Activated naive CD4-positive, alpha-beta T cell treated with anti-CD3 and anti-CD28 coated beads, Interleukin-2, amount 10 ng/mL, durations not matched to agents 7 days and 5 days (primary cell): ENCODE results near the gene FAM227B.
"Not testable (repeated sequence)": the region's sequence is repeated elsewhere in the genome, so short reads cannot be mapped to it uniquely, and the experiment has no call there.

Experiments
- CTCF ChIA-PET: fragments of 350-600 bp; sonication (Branson Sonifier 250); formaldehyde crosslinking; loops from one replicate; lab custom pipeline; 2021; ENCODE audit warnings: antibody characterized with exemption; lab: Charles Lee
- DNase-seq: peaks from one replicate; pipeline ENCODE4 v3.0.0-alpha.2; 2020
- H3K27ac Mint-ChIP-seq: one replicate; pipeline ENCODE4 v1.8.0; 2021; ENCODE audit warnings: mild to moderate bottlenecking, moderate library complexity, mixed read lengths
- H3K27me3 Mint-ChIP-seq: one replicate; pipeline ENCODE4 v1.8.0; 2021; ENCODE audit warnings: mild to moderate bottlenecking, mixed read lengths
- H3K36me3 Mint-ChIP-seq: one replicate; pipeline ENCODE4 v1.8.0; 2021; ENCODE audit warnings: mixed read lengths
- H3K4me1 Mint-ChIP-seq: one replicate; pipeline ENCODE4 v1.8.0; 2021; ENCODE audit warnings: mixed read lengths
- H3K4me3 Mint-ChIP-seq: one replicate; pipeline ENCODE4 v1.8.0; 2021; ENCODE audit warnings: mild to moderate bottlenecking, moderate library complexity, mixed read lengths
- H3K9me3 Mint-ChIP-seq: one replicate; pipeline ENCODE4 v1.8.0; 2021; ENCODE audit warnings: mixed read lengths

FAM227B gene

DNA sequence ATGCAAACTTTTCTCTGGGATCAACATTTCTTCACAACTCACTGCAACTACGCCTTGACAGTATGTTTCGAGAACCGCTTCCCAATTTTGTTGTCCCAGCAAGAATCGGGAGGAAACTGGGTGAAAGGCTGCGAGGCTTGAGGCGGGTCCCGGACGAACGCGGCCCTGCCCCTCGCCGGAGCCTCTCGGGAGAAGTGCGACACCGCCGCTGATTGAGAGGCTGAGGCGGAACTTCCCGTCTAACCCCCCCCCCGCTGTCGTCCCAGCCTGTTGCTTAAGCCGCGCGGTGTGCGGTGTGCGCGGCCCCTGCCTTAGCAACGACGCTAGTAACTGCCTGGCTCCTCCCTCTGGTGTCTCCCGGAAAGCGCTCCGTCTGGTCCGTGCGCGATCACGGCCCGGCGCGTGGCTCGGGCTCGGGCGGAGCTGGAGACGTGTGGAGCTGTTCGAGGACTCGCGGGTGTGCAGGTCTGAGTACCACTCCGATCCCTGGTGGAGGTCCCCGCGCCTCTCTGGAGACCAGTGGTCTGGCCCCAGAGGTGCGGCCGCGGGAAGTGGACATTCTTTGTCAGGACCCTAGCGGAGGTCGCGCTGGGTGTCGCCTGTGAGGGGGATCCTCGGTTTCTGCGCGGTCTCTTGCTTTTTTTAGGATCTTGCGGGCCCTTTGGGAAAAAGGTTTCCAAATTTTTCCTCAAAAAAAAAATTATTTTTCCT, at the start of gene FAM227B, which contains the start of gene DTWD1:
FAM227B (minus strand) TSS at position 161 of the 711 bp plus-strand sequence. CDS start 5,647 bp downstream, outside the sequence.
DTWD1 (plus strand) TSS at position 391 of the 711 bp plus-strand sequence. CDS start 4,120 bp downstream, outside the sequence.
- DNase-seq: peak; percentile 96
- Mint-ChIP-seq H3K9me3 (peaks cover 7% of the 10 kb centered on the region), H3K36me3 (peaks cover 18% of the 10 kb centered on the region), H3K27ac (peak within 1 kb of the TSS; percentile 93), H3K4me3 (peak within 1 kb of the TSS; percentile 97), H3K27me3 (no peaks in the 10 kb centered on the region), H3K4me1 (peaks cover 45% of the 10 kb centered on the region)
- CTCF ChIA-PET: no interaction called here

DNA sequence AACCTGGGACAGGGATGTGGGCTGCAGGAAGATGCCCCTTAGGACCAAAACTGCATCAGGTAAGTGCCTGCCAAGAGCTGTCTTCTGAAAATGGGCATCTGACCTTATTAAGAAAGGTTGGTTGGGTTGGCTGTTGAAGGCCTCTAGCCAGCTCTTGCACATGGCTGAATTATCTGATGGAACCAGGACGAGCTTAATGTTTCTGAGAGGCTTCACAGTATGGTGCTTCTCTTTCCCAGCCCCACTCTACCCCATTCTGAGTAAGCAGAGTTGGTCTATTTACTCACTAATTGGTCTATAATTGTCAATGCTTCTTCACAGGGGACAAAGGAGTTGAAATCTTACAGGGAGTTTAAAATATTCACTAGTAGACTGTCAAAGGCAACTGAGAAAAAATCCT, 48.7 kb upstream of the FAM227B start:
- DNase-seq: no peak
- no peaks in the 10 kb centered on the region for H3K27me3 Mint-ChIP-seq
- no peak overlapping the region for H3K4me3 Mint-ChIP-seq
- H3K4me1 Mint-ChIP-seq: no peaks in the 10 kb centered on the region
- H3K27ac Mint-ChIP-seq: no peak overlapping the region
- no peaks in the 10 kb centered on the region for H3K9me3 Mint-ChIP-seq
- no peaks in the 10 kb centered on the region for H3K36me3 Mint-ChIP-seq
- CTCF ChIA-PET: no interaction called here

- H3K27ac Mint-ChIP-seq, H3K36me3 Mint-ChIP-seq, H3K9me3 Mint-ChIP-seq, H3K27me3 Mint-ChIP-seq, DNase-seq, H3K4me1 Mint-ChIP-seq, CTCF ChIA-PET, H3K4me3 Mint-ChIP-seq: not testable (repeated sequence)
These were observed 45.9 kb upstream of the FAM227B start for GRCh38 chr15:49666486-49666885.

GRCh38 chr15:49664716-49665115, 44.1 kb upstream of the FAM227B start:
- Mint-ChIP-seq H3K27ac (no peak overlapping the region), H3K4me3 (no peak overlapping the region), H3K27me3 (no peaks in the 10 kb centered on the region), H3K4me1 (no peaks in the 10 kb centered on the region), H3K9me3 (no peaks in the 10 kb centered on the region), H3K36me3 (no peaks in the 10 kb centered on the region)
- CTCF ChIA-PET: no interaction called here
- DNase-seq: no peak

DNA sequence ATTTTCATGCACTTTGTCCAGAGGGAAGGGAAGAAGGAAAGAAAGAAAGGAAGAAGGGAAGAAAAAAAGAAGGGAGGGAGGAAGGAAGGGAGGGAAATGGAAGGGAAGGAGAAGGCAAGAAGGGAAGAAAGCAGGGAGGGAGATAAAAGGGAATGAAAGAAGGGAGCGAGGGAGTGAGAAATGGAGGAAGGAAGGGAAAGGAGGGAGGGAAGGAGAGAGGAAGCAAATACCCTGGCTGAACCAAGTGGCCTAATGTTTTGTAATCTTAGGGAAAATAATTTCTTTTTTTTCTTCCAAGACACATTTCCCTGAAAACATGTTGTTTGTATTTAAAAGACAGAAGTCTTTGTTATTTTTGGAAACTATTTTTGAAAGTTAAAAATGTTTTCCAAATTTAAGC, 36.1 kb upstream of the FAM227B start:
- Mint-ChIP-seq H3K4me1 (no peaks in the 10 kb centered on the region), H3K9me3 (peaks cover 7% of the 10 kb centered on the region), H3K36me3 (peaks cover 1% of the 10 kb centered on the region), H3K27ac (no peak overlapping the region), H3K27me3 (peaks cover 4% of the 10 kb centered on the region), H3K4me3 (no peak overlapping the region)
- CTCF ChIA-PET: no interaction called here
- no peak for DNase-seq

DNA sequence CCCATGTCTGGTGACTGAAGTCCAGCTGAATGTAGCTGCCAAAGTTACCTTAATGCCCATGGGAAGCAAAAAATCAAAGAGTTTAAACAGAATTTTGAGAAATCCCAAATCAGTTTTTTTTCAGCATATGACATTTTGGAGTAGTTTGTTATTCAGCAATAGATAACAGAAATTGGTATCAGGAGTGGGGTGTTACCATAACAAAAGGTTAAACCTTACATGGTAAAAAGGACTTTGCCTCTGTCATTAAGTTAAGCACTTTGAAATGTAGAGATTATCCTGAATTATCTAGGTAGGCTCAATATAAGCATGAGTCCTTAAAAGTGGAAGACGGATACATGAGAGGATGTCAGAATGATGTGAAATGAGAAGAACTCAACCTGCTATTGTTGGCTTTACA, 32.3 kb upstream of the FAM227B start:
- Mint-ChIP-seq H3K27ac (no peak overlapping the region), H3K27me3 (peaks cover 4% of the 10 kb centered on the region), H3K4me1 (no peaks in the 10 kb centered on the region), H3K36me3 (peaks cover 1% of the 10 kb centered on the region), H3K4me3 (no peak overlapping the region), H3K9me3 (peaks cover 9% of the 10 kb centered on the region)
- CTCF ChIA-PET: no interaction called here
- DNase-seq: no peak

GRCh38 chr15:49650676-49651075, 30.1 kb upstream of the FAM227B start:
- CTCF ChIA-PET: no interaction called here
- Mint-ChIP-seq H3K27me3 (no peaks in the 10 kb centered on the region), H3K27ac (no peak overlapping the region), H3K4me1 (no peaks in the 10 kb centered on the region), H3K4me3 (no peak overlapping the region), H3K36me3 (peaks cover 4% of the 10 kb centered on the region), H3K9me3 (peaks cover 9% of the 10 kb centered on the region)
- no peak for DNase-seq

- Mint-ChIP-seq H3K4me1 (no peaks in the 10 kb centered on the region), H3K4me3 (no peak overlapping the region), H3K27me3 (no peaks in the 10 kb centered on the region), H3K36me3 (peaks cover 4% of the 10 kb centered on the region), H3K9me3 (peaks cover 9% of the 10 kb centered on the region), H3K27ac (no peak overlapping the region)
- no peak for DNase-seq
- CTCF ChIA-PET: no interaction called here
These were observed 29.4 kb upstream of the FAM227B start for GRCh38 chr15:49649987-49650386.

DNA sequence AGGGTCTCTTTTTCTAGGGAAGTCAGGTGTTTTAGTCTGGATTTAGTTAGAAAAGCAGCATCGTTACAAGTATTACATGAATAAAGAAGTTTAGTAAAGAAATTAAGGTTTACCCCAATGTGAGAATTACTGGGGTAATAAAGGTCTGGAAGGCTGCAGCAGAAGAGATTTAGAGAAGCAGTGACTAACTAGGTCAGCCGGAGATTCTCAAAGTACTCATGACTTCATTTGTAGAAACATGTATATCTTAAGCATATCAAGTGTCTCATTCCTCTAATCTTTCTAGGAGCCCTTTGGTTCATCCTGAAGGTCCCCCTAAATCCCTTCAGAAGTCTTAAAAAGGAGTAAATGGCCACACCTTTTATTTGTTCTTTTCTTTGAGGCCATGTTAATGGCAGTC, 26.3 kb upstream of the FAM227B start:
- no peak overlapping the region for H3K4me3 Mint-ChIP-seq
- H3K27ac Mint-ChIP-seq: no peak overlapping the region
- CTCF ChIA-PET: no interaction called here
- H3K27me3 Mint-ChIP-seq: no peaks in the 10 kb centered on the region
- H3K9me3 Mint-ChIP-seq: peaks cover 2% of the 10 kb centered on the region
- H3K4me1 Mint-ChIP-seq: no peaks in the 10 kb centered on the region
- peaks cover 13% of the 10 kb centered on the region for H3K36me3 Mint-ChIP-seq
- no peak for DNase-seq

- Mint-ChIP-seq H3K27ac (no peak overlapping the region), H3K4me1 (no peaks in the 10 kb centered on the region), H3K9me3 (no peaks in the 10 kb centered on the region), H3K27me3 (no peaks in the 10 kb centered on the region), H3K4me3 (no peak overlapping the region), H3K36me3 (peaks cover 16% of the 10 kb centered on the region)
- no peak for DNase-seq
- CTCF ChIA-PET: no interaction called here
These were observed 25.3 kb upstream of the FAM227B start for GRCh38 chr15:49645941-49646340.

DNA sequence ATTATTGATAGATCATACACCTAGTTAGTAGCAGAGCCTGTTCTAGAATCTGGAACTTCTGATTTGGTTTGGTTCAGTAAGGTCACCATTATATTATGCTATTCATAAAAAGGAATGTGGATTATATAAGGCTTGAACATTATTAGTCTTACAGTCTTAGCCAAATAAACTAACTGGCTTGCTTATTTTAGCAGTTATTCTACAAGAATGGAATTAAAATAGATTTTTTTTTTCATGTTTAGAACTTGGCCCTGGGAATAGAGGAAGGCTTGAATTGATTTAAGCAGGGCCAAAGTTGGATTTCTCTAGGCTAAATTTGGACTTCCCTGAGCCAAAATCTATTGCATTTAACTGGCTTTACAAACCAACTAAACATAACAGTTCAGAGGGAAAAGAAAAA, 24.7 kb upstream of the FAM227B start:
- CTCF ChIA-PET: no interaction called here

DNA sequence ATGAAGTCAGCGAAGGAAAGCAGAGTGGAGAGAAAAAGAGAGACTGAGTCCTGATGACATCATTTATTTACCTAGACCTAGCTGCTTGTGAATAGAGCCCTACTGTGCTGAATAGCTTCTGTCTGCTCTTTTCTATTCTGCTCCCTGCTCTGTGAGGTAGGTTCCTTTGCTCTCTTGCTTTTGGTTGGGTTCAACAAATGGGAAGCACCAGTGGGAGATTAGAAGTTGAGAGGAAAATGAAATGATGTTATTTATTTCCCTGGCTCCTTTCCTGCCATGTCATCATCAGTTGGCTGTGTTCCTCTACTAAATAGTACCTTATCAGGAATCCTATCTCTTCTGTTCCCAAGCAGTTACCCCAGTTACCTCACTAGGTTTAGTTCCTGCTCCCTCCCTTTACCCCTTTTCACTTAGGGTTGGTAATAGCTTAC, 23.8 kb upstream of the FAM227B start:
- H3K9me3 Mint-ChIP-seq: no peaks in the 10 kb centered on the region
- H3K27me3 Mint-ChIP-seq: no peaks in the 10 kb centered on the region
- peaks cover 16% of the 10 kb centered on the region for H3K36me3 Mint-ChIP-seq
- CTCF ChIA-PET: no interaction called here
- H3K4me1 Mint-ChIP-seq: no peaks in the 10 kb centered on the region
- H3K4me3 Mint-ChIP-seq: no peak overlapping the region
- no peak for DNase-seq
- H3K27ac Mint-ChIP-seq: no peak overlapping the region

More for the DNA sequence above, 24.7 kb upstream of the FAM227B start:
- Mint-ChIP-seq H3K4me1 (no peaks in the 10 kb centered on the region), H3K36me3 (peaks cover 16% of the 10 kb centered on the region), H3K4me3 (no peak overlapping the region), H3K27ac (no peak overlapping the region), H3K9me3 (no peaks in the 10 kb centered on the region), H3K27me3 (no peaks in the 10 kb centered on the region)
- no peak for DNase-seq

DNA sequence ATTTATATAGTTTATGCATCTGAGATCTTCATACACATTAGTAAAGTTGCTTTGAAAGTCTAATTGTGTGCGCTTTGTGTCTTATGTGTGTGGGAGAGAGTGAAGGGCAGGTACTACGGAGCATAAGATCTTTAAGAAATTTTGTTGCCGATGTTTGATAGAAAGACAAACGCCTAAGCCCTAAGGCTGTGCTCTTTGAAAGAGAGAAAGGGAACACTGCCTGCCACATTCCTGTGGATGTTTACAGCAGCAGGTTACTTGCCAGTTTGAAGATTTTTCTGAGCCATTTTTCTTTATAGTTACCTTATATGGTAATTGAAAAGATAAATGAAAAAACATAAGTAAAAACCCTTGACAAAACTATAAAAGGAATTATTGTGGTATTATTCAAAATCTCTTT, 17.2 kb upstream of the FAM227B start:
- DNase-seq: no peak
- H3K36me3 Mint-ChIP-seq: peaks cover 19% of the 10 kb centered on the region
- H3K27me3 Mint-ChIP-seq: no peaks in the 10 kb centered on the region
- H3K4me1 Mint-ChIP-seq: no peaks in the 10 kb centered on the region
- H3K4me3 Mint-ChIP-seq: no peak overlapping the region
- H3K27ac Mint-ChIP-seq: no peak overlapping the region
- CTCF ChIA-PET: no interaction called here
- no peaks in the 10 kb centered on the region for H3K9me3 Mint-ChIP-seq

DNA sequence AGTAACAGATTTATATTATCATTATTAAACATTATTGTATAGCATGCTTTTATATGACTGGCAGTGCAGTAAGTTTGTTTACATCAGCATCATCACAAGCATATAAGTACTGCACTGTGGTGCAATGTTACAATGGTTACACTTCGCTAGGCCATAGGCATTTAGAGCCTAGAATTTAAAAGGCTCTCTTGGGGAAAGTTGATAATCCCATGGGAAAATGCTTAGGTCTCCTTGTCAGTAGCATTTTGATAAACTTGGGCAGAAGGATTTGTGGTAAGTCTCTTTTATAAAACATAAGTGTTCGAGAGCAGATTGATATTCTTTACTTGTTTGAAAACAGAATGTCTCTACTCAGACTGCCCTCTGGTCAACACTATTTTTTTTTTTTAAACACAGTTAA, 7.8 kb upstream of the FAM227B start:
- Mint-ChIP-seq H3K9me3 (peaks cover 7% of the 10 kb centered on the region), H3K4me1 (peaks cover 10% of the 10 kb centered on the region), H3K27ac (no peak overlapping the region), H3K36me3 (peaks cover 22% of the 10 kb centered on the region), H3K27me3 (no peaks in the 10 kb centered on the region), H3K4me3 (no peak overlapping the region)
- CTCF ChIA-PET: no interaction called here
- DNase-seq: no peak

DNA sequence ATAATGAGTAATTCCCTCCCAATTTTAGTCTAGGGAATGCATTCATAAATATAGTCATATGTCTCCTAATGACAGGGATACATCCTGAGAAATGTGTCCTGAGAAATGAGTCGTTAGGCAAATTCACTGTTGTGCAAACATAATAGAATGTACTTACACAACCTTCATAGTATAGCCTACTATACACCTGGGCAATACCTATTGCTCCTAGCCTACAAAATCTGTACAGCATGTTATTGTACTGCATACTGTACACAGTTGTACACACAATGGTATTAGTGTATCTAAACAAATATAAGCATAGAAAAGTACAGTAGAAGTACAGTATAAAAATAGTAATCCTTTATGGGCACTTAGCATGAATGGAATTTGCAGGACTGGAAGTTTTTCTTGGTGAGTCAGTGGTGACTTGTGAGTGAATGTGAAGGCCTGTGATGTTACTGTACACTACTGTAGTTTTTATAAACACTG, 6.8 kb upstream of the FAM227B start:
- Mint-ChIP-seq H3K27me3 (no peaks in the 10 kb centered on the region), H3K4me3 (no peak overlapping the region), H3K27ac (no peak overlapping the region), H3K4me1 (peaks cover 18% of the 10 kb centered on the region), H3K9me3 (peaks cover 7% of the 10 kb centered on the region), H3K36me3 (peaks cover 24% of the 10 kb centered on the region)
- no peak for DNase-seq
- CTCF ChIA-PET: no interaction called here
